OCI-LY3 (cell line): Measurements from ENCODE around the gene NAPEPLD.

Source experiments
- EZH2phosphoT487 ChIP-seq: fragments of 200-600 bp; shearing (Covaris generic); IDR thresholded peaks from 2 replicates; pipeline ENCODE4 v1.6.1; 2018; ENCODE audit warnings: antibody characterized with exemption, mixed run types, low read depth
- TF ChIP-seq, protein P1 (sequence below): fragments of 200-600, 300-600 bp; sonication (generic); IDR thresholded peaks from 2 replicates; pipeline ENCODE4 v1.5.1; 2014; ENCODE audit warnings: antibody characterized with exemption, low read length, low read depth

DNA sequence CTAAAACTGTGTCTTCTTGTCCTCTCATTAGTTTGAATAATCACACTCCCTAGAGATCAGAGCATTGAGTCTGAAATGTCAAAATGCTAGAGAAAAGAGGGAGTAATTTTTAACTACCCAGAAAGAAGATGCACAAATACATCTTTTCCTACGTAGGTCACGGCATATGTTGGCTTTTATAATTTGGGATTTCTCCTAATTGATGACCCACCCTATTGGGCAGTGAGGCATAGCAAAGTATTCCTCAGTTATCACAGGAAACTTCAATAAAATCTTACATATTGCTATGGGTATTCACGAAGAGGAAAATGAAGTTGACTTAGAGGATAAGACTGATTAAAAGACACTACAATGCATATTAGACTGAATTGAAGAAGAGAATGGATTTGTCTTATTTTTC, 48.6 kb downstream of the NAPEPLD start:
- TF ChIP-seq, protein P1, sequence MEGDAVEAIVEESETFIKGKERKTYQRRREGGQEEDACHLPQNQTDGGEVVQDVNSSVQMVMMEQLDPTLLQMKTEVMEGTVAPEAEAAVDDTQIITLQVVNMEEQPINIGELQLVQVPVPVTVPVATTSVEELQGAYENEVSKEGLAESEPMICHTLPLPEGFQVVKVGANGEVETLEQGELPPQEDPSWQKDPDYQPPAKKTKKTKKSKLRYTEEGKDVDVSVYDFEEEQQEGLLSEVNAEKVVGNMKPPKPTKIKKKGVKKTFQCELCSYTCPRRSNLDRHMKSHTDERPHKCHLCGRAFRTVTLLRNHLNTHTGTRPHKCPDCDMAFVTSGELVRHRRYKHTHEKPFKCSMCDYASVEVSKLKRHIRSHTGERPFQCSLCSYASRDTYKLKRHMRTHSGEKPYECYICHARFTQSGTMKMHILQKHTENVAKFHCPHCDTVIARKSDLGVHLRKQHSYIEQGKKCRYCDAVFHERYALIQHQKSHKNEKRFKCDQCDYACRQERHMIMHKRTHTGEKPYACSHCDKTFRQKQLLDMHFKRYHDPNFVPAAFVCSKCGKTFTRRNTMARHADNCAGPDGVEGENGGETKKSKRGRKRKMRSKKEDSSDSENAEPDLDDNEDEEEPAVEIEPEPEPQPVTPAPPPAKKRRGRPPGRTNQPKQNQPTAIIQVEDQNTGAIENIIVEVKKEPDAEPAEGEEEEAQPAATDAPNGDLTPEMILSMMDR = no peak
- no peak for TF ChIP-seq EZH2phosphoT487
